A549 (cell line): ENCODE data around the gene C2CD2. TPM values are rescaled to one million over a fixed set of nuclear protein-coding genes. Genes with fewer than 3 reads are reported as not detected.

ENCODE experiments used
- ATAC-seq, 2 experiments: fragments of 200-7000 bp in 1 of 2; fragments of >200 bp in 1 of 2; cut with Nextera tagmentation in 1 of 2; cut with Tn5 transposase in 1 of 2; 3 replicates each; pipeline versions ENCODE4 v1.8.0 to v1.9.1; 2018 to 2020; ENCODE audit warnings: mild to moderate bottlenecking in 1 of 2, moderate library complexity in 1 of 2
- CTCF ChIA-PET: fragments of 300-600 bp; sonication (Branson Sonifier 250); formaldehyde crosslinking; extraction: SDS; loops from one replicate; lab custom pipeline; 2021; ENCODE audit warnings: antibody characterized with exemption, inconsistent platforms; lab: Yijun Ruan, JAX
- POLR2A ChIA-PET: fragments of 350-600 bp; formaldehyde crosslinking; extraction: SDS; loops from one replicate; lab custom pipeline; 2021; ENCODE audit warnings: antibody characterized with exemption, inconsistent platforms; lab: Yijun Ruan, JAX
- DNase-seq, 2 experiments: peaks; one replicate each; pipeline versions ENCODE4 v3.0.0 to v3.0.0-alpha.2; 2011 to 2016; ENCODE audit warnings: low read depth in 1 of 2, low spot score in 1 of 2
- FAIRE-seq: peaks from 2 replicates; lab custom pipeline; 2011; peaks lifted over from hg19 to GRCh38; lab: Jason Lieb, UNC
- H3K27ac ChIP-seq, 2 experiments: fragments of >200 bp; sonication (Bioruptor Twin); formaldehyde crosslinking; 3 replicates each; pipeline ENCODE4 v1.5.1; 2016 to 2017
- H3K4me1 ChIP-seq: fragments of >200 bp; sonication (Bioruptor Twin); formaldehyde crosslinking; 3 replicates; pipeline ENCODE4 v1.6.1; 2016
- H3K4me2 ChIP-seq: fragments of >200 bp; sonication (Bioruptor Twin); formaldehyde crosslinking; 3 replicates; pipeline ENCODE4 v1.6.1; 2016
- H3K4me3 ChIP-seq: fragments of >200 bp; sonication (Bioruptor Twin); formaldehyde crosslinking; 3 replicates; pipeline ENCODE4 v1.5.1; 2016
- H3K9me3 ChIP-seq: fragments of >200 bp; sonication (Bioruptor Twin); formaldehyde crosslinking; 3 replicates; pipeline ENCODE4 v1.6.1; 2016
- GATA3 ChIP-seq: IDR thresholded peaks from 2 replicates; pipeline ENCODE4 v1.6.1; 2012; ENCODE audit warnings: borderline replicate concordance
- HDAC2 ChIP-seq: fragments of 200-600 bp; sonication (generic); IDR thresholded peaks from 2 replicates; pipeline ENCODE4 v1.6.1; 2016
- JUNB ChIP-seq: fragments of >200 bp; sonication (Bioruptor Twin); formaldehyde crosslinking; IDR thresholded peaks from 2 replicates; pipeline ENCODE4 v1.6.1; 2016
- MAZ ChIP-seq: fragments of 150-350 bp; IDR thresholded peaks from 2 replicates; pipeline ENCODE4 v1.6.1; 2014; ENCODE audit warnings: antibody characterized with exemption, low read depth, low read length, borderline replicate concordance
- SREBF2 ChIP-seq: fragments of 450-650 bp; IDR thresholded peaks from 2 replicates; pipeline ENCODE4 v1.6.1; 2014; ENCODE audit warnings: mild to moderate bottlenecking, moderate library complexity
- TP53 ChIP-seq: fragments of 250-450 bp; sonication (Bioruptor Pico); IDR thresholded peaks from 2 replicates; pipeline ENCODE4 v1.5.0; 2021; ENCODE audit warnings: mild to moderate bottlenecking, moderate library complexity
- ZSCAN20 ChIP-seq: fragments of 250-450 bp; sonication (Bioruptor Pico); IDR thresholded peaks from 2 replicates; pipeline ENCODE4 v1.8.0; 2022; ENCODE audit warnings: mild to moderate bottlenecking, moderate library complexity
- WGBS: methylation state at CpG from one replicate; pipeline ENCODE4 v1.1.6; 2017; ENCODE audit errors: missing lambda C conversion rate; 5-methylcytosine and 5-hydroxymethylcytosine counted together
- polyA plus RNA-seq, 4 experiments: library from polyadenylated mRNA; depleted of rRNA in 3 of 4; stranded (reverse); fragments of >200 nt; fragmentation: RNase III in 1 of 4; extraction: RNeasy Plus Mini Kit Qiagen cat#74134 plus additional on column Dnase treatment in 1 of 4; gene quantifications; 2 replicates in 3 of 4; 3 replicates in 1 of 4; pipeline ENCODE4 v1.2.3, GENCODE V29; 2011 to 2017
- TF ChIP-seq, protein P1 (sequence below): fragments of >200 bp; sonication (Bioruptor Twin); formaldehyde crosslinking; IDR thresholded peaks from 2 replicates; pipeline ENCODE4 v1.6.1; 2016
- TF ChIP-seq, protein P2 (sequence below): IDR thresholded peaks from 2 replicates; pipeline ENCODE4 v1.6.1; 2012; ENCODE audit warnings: low read depth, borderline replicate concordance
- TF ChIP-seq, protein P3 (sequence below): fragments of 150-350 bp; IDR thresholded peaks from 2 replicates; pipeline ENCODE4 v1.6.1; 2014; ENCODE audit warnings: low read depth, mild to moderate bottlenecking, low read length
- TF ChIP-seq, protein P4 (sequence below): fragments of 200-600 bp; sonication (generic); IDR thresholded peaks from 2 replicates; pipeline ENCODE4 v1.6.1; 2016; ENCODE audit warnings: antibody characterized with exemption, mild to moderate bottlenecking, moderate library complexity

The C2CD2 gene
- polyA plus RNA-seq, 2 of the 4 experiments (the other 2 are of a cell fraction) = 7.0 to 13.5 TPM

DNA sequence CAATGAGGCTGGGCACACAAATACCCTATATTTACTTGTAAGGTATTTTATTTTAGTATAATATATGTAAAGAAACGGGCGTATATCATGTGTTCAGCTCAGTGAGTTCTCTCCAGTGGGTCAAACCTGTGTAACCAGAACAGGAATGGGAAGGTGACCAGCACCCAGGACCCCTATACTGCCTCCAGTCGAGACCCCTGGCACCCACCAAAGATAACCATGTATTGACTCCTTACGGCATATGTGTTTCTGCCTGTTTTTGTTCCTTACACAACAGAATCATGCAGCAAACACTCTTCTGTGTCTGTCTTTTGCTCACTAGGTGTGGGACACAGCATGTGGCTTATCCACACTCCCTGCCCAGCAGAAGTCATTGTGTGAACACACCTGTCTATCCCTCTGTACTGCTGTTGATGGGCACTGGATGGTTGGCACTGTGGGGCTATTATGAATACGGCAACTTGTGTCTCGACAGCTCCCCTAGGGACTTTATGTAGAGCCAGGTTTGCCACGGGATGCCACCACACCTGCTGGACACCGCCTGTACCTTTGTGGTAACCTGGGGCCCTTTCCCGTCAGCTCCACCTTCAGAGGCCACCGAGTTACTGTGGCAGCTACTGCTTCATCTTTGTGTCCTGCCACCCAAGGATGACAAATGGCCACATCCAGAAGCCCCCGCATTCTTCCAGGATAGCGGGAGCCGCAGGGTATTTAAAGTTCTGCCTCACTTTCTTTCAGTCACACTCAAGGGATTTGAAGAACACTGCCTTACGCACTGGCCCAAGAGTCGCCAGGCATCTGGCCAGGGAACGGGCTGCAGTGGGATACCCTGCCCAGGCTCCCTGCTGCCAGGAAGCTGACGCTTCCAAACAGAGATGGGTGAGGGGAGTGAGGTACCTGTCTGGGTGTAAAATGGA lies 23.5 kb upstream of the C2CD2 start:
- Histone ChIP-seq H3K4me3 (no peak overlapping the region), H3K4me1 (no peaks in the 10 kb centered on the region), H3K4me2 (no peak overlapping the region), H3K9me3 (peaks cover 9% of the 10 kb centered on the region; the same call in 1 of the 3 replicates), H3K27ac (no peak overlapping the region)
- TF ChIP-seq TP53 (CRISPR knock-in tag) (no peak), SREBF2 (no peak), ZSCAN20 (CRISPR knock-in tag) (no peak)
- 74% methylated on average over 13 of the region's 17 CpGs for WGBS
- POLR2A ChIA-PET = no interaction called here
- CTCF ChIA-PET = no interaction called here
- ATAC-seq (no peak), DNase-seq (no peak), FAIRE-seq (no peak)

DNA sequence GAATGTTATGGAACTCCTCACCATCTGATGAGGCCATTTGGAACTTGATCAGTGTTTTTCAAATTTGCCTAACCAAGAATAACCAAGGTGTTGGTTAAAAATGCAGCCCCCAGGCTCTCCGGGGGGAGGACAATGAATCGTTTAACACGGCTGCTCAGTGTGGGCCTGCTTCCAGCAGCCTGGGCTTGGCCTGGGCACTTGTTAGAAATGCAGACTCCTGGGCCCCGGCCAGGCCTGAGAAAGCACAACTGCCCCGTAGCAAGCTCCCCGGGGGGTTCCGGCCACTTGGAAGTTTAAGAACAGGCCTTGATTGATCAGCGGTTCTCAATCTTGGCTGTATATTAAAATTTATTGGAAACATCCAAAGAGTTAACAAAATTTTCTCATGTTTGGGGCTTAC lies 22.8 kb upstream of the C2CD2 start:
- no peak for FAIRE-seq
- H3K4me1 ChIP-seq = no peaks in the 10 kb centered on the region
- H3K4me3 ChIP-seq = no peak overlapping the region
- POLR2A ChIA-PET = no interaction called here
- TF ChIP-seq MAZ (no peak), ZSCAN20 (CRISPR knock-in tag) (no peak), GATA3 (no peak), HDAC2 (no peak)
- TF ChIP-seq, protein P1, sequence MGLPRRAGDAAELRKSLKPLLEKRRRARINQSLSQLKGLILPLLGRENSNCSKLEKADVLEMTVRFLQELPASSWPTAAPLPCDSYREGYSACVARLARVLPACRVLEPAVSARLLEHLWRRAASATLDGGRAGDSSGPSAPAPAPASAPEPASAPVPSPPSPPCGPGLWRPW = no peak
- TF ChIP-seq, protein P2, sequence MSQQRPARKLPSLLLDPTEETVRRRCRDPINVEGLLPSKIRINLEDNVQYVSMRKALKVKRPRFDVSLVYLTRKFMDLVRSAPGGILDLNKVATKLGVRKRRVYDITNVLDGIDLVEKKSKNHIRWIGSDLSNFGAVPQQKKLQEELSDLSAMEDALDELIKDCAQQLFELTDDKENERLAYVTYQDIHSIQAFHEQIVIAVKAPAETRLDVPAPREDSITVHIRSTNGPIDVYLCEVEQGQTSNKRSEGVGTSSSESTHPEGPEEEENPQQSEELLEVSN = no peak
- TF ChIP-seq, protein P3, sequence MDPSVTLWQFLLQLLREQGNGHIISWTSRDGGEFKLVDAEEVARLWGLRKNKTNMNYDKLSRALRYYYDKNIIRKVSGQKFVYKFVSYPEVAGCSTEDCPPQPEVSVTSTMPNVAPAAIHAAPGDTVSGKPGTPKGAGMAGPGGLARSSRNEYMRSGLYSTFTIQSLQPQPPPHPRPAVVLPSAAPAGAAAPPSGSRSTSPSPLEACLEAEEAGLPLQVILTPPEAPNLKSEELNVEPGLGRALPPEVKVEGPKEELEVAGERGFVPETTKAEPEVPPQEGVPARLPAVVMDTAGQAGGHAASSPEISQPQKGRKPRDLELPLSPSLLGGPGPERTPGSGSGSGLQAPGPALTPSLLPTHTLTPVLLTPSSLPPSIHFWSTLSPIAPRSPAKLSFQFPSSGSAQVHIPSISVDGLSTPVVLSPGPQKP = no peak
- CTCF ChIA-PET = no interaction called here
- ATAC-seq = no peak
- WGBS = 82% methylated on average over 8 of the region's 8 CpGs
- DNase-seq = no peak
- H3K27ac ChIP-seq = no peak overlapping the region
- H3K4me2 ChIP-seq = no peak overlapping the region
- peaks cover 9% of the 10 kb centered on the region; the same call in 1 of the 3 replicates for H3K9me3 ChIP-seq

DNA sequence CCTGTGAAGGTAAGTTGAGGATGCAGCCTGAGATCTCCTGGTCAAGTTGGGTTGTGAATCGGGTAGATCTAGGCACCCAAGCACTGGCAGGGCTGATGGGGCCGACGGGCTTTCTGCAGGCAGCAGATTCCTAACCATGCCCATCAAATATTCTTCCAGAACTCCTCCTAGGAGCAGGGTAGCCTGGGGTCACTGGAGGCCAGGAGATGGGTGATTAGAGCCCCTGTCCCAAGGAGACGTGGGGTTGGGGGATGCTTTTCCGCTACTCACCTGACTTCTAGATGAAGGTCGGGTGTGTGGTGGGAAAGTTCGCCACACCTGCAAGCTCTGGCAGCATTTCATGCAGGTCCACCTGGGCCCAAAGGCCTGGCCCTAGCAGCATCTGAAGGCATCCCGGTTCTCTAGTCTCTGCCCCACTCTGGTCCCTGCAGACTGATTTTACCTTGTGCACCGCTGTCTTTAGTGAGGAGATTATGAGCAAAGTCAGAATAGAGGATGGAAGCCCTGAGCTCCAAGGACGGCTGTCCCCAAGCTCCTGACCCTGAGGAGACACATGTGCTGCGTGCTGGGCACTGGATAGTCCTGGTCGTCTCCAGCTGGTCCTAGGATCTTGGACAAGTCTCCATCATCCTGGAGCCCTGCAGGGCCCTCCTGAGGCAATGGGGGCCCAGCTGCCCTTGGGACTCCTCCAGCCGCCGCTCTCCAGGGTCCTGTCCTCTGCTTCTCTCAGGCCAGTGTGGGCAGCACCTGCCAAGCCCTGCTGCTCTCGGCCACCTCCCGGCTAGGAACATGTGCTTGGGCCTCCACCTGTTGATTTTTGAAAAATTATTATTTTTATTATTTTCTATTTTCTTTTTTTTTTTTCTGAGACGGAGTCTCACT lies 21.8 kb upstream of the C2CD2 start:
- Histone ChIP-seq H3K4me2 (no peak overlapping the region), H3K4me1 (no peaks in the 10 kb centered on the region), H3K4me3 (no peak overlapping the region), H3K27ac (no peak overlapping the region), H3K9me3 (peaks cover 9% of the 10 kb centered on the region; the same call in 1 of the 3 replicates)
- ChIA-PET POLR2A (no interaction called here), CTCF (interaction anchor here (0.7 to 1.0 kb wide), 2 partner anchors 71 to 244 kb away, joined by 3 read pairs; no protein-coding TSS in a partner anchor)
- no peak for DNase-seq
- FAIRE-seq = no peak
- WGBS = 72% methylated on average over 13 of the region's 17 CpGs
- TF ChIP-seq JUNB = no peak
- TF ChIP-seq, protein P4, sequence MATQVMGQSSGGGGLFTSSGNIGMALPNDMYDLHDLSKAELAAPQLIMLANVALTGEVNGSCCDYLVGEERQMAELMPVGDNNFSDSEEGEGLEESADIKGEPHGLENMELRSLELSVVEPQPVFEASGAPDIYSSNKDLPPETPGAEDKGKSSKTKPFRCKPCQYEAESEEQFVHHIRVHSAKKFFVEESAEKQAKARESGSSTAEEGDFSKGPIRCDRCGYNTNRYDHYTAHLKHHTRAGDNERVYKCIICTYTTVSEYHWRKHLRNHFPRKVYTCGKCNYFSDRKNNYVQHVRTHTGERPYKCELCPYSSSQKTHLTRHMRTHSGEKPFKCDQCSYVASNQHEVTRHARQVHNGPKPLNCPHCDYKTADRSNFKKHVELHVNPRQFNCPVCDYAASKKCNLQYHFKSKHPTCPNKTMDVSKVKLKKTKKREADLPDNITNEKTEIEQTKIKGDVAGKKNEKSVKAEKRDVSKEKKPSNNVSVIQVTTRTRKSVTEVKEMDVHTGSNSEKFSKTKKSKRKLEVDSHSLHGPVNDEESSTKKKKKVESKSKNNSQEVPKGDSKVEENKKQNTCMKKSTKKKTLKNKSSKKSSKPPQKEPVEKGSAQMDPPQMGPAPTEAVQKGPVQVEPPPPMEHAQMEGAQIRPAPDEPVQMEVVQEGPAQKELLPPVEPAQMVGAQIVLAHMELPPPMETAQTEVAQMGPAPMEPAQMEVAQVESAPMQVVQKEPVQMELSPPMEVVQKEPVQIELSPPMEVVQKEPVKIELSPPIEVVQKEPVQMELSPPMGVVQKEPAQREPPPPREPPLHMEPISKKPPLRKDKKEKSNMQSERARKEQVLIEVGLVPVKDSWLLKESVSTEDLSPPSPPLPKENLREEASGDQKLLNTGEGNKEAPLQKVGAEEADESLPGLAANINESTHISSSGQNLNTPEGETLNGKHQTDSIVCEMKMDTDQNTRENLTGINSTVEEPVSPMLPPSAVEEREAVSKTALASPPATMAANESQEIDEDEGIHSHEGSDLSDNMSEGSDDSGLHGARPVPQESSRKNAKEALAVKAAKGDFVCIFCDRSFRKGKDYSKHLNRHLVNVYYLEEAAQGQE = peak; percentile 42
- peak in 1 of 2 experiments; percentile 24; a peak in 1 of 6 replicates for ATAC-seq
